ENCODE results near the gene SYT7. TPM values are rescaled to one million over a fixed set of nuclear protein-coding genes. Genes with fewer than 3 reads are reported as not detected.

Gene SYT7
- total and polyA plus RNA-seq, 2 of the 8 experiments (the other 6 are each of a cell fraction or from before 2014, with no cell fraction given), result 9.6 to 10.5 TPM

DNA sequence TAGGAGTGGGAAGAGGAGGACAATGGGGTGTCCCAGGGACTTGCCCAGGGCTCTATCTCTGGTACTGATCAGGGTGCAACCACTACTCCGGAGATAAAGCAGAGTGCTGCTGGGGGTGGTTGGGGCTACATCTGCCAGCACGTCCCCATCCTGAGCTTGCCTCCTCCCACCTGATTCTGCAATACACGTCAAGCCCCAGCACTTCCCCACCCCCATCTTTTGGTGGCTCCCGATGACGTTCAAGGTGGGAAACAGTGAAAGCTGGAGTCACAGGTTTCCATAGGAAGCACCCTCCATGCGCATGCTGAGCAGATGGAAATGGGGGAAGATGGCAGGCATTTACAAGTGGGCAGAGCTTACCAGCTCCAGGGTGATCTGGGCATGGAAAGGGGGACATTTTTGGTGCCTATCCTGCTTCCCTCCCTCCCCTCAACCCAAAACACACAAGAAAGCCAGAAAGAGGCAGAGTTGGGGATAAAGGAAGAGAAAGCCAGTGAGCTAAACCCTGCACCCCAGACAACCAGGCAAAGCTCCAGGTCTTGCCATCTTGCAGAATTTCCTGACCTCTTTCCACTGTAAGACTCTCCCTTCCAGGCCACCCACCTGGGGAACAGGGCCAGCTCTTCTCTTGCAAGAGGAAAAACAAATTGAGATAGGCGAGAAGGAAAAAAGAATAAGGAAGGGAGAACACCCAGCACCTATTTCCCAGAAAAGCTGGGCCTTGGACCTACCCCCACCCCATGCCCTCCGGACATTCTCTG lies 15.8 kb downstream of the SYT7 start (continued):
- TF ChIP-seq, protein P1, sequence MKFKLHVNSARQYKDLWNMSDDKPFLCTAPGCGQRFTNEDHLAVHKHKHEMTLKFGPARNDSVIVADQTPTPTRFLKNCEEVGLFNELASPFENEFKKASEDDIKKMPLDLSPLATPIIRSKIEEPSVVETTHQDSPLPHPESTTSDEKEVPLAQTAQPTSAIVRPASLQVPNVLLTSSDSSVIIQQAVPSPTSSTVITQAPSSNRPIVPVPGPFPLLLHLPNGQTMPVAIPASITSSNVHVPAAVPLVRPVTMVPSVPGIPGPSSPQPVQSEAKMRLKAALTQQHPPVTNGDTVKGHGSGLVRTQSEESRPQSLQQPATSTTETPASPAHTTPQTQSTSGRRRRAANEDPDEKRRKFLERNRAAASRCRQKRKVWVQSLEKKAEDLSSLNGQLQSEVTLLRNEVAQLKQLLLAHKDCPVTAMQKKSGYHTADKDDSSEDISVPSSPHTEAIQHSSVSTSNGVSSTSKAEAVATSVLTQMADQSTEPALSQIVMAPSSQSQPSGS (IDR thresholded peaks at IDR 0.05; ENCODE audit: low read length), result no peak
- TF ChIP-seq POU5F1 (IDR thresholded peaks at IDR 0.05; ENCODE audit: low read depth, low read length) (no peak), HDAC2 (IDR thresholded peaks at IDR 0.05; ENCODE audit: borderline replicate concordance in 1 of 2, low read depth in 2 of 2, low read length in 2 of 2) (no peak), RNF2 (IDR thresholded peaks at IDR 0.05; ENCODE audit: borderline replicate concordance, low read depth, low read length, missing control alignments, poor library complexity, severe bottlenecking) (no peak), CHD1 (IDR thresholded peaks at IDR 0.05; ENCODE audit: low read depth, low read length) (no peak), TAF7 (optimal IDR thresholded peaks at IDR 0.05; ENCODE audit: borderline replicate concordance, low read depth, low read length) (no peak), SP4 (IDR thresholded peaks at IDR 0.05; ENCODE audit: low read length) (no peak), MAFK (IDR thresholded peaks at IDR 0.05; ENCODE audit: low read depth, low read length) (no peak)

Measured in H1 (cell line).